Nephron progenitor cell (in vitro differentiated cells): ENCODE results near the gene IFNGR1.

Experiments
- DNase-seq: peaks from one replicate; pipeline ENCODE4 v3.0.0; 2021
- H3K27ac Mint-ChIP-seq: 2 replicates; pipeline ENCODE4 v1.8.0; 2021; ENCODE audit warnings: mild to moderate bottlenecking, moderate library complexity, mixed read lengths
- H3K27me3 Mint-ChIP-seq: 2 replicates; pipeline ENCODE4 v1.8.0; 2021; ENCODE audit warnings: mild to moderate bottlenecking, low read depth, mixed read lengths; ENCODE audit not compliant: poor library complexity
- H3K36me3 Mint-ChIP-seq: 2 replicates; pipeline ENCODE4 v1.8.0; 2021; ENCODE audit warnings: low read depth, mixed read lengths
- H3K4me1 Mint-ChIP-seq: 2 replicates; pipeline ENCODE4 v1.8.0; 2021; ENCODE audit warnings: mixed read lengths
- H3K4me3 Mint-ChIP-seq: 2 replicates; pipeline ENCODE4 v1.8.0; 2021; ENCODE audit warnings: mild to moderate bottlenecking, moderate library complexity, mixed read lengths
- H3K9me3 Mint-ChIP-seq: 2 replicates; pipeline ENCODE4 v1.8.0; 2021; ENCODE audit warnings: mild to moderate bottlenecking, moderate library complexity, mixed read lengths
- TF ChIP-seq, protein P1 (sequence below): fragments of 200-600 bp; sonication (generic); IDR thresholded peaks from 2 replicates; pipeline ENCODE4 v1.5.0; 2021; ENCODE audit warnings: antibody characterized with exemption

IFNGR1 gene

DNA sequence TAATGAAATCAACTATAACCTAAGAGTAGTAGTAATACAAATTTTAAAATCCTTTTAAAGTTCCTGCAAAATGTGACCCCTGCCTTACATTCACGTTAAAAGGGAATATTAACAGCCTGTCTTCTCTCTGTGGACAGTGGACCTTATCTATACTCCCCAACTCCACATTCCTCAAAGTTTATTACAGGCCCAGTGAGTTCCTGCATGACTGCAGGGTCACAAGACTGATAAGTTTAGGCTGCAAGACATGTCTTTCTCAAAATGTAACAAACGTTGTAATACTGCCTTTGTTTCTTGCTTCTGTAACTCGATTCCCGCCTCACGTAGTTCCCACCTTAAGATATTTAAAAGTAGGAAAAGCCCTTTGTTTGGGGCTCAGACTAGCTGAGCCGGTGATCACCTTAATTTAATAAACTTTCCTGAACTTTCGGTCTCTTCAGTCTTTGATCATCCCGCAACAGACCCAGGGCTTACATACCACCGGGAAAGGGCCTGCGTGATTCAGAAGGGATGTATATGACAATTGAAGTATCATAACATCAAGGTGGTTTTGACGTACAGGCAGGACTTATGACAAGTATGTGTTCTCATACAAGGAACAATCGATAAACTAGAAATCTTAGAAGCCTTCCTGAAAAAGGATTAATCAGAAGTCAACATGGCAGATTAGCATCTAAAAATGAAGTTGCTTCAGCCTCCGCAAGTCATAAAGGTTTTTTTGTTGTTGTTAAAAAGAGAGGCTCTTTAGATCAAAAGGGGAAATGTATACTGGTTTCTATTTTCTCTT is 48.7 kb downstream of the IFNGR1 start:
- TF ChIP-seq, protein P1, sequence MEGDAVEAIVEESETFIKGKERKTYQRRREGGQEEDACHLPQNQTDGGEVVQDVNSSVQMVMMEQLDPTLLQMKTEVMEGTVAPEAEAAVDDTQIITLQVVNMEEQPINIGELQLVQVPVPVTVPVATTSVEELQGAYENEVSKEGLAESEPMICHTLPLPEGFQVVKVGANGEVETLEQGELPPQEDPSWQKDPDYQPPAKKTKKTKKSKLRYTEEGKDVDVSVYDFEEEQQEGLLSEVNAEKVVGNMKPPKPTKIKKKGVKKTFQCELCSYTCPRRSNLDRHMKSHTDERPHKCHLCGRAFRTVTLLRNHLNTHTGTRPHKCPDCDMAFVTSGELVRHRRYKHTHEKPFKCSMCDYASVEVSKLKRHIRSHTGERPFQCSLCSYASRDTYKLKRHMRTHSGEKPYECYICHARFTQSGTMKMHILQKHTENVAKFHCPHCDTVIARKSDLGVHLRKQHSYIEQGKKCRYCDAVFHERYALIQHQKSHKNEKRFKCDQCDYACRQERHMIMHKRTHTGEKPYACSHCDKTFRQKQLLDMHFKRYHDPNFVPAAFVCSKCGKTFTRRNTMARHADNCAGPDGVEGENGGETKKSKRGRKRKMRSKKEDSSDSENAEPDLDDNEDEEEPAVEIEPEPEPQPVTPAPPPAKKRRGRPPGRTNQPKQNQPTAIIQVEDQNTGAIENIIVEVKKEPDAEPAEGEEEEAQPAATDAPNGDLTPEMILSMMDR, result no peak
- Mint-ChIP-seq H3K4me3 (no peak overlapping the region), H3K27me3 (peaks cover 11% of the 10 kb centered on the region), H3K27ac (no peak overlapping the region), H3K4me1 (peaks cover 5% of the 10 kb centered on the region), H3K9me3 (peaks cover 16% of the 10 kb centered on the region), H3K36me3 (no peaks in the 10 kb centered on the region)
- DNase-seq, result no peak

DNA sequence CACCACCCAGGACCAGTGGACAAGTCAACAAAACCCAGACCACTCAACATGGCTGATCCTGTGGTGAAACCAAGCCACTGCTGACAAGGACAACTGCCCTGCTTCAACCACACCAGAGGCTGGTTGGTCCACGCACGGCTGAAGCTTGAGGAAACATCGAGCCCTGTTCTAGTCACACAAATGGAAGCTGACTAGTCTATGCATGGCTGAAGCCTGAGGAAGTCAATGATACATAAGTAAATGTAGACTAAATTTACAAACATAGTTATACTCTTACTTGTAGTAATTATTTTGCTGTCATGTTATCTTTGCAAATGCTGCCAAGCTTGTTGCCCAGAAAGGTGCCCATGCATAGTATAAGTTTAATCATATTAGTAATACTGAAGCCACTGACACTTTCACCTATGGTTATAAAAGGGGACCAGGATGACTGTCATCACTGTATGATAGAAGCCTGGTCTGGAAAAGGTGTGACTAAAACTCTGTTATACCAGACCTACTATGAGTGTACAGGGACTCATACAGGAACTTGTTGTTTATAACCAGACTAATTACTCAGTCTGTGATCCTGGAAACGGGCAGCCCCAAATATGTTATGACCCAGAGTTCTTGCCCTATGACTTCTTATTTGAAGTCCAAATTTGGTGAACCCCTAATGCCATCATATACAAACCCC is 51.3 kb downstream of the IFNGR1 start:
- Mint-ChIP-seq H3K27me3 (peaks cover 11% of the 10 kb centered on the region), H3K4me3 (no peak overlapping the region), H3K9me3 (peaks cover 37% of the 10 kb centered on the region), H3K27ac (no peak overlapping the region), H3K4me1 (peaks cover 5% of the 10 kb centered on the region), H3K36me3 (peaks cover 8% of the 10 kb centered on the region)
- TF ChIP-seq, protein P1, result no peak
- DNase-seq, result no peak

DNA sequence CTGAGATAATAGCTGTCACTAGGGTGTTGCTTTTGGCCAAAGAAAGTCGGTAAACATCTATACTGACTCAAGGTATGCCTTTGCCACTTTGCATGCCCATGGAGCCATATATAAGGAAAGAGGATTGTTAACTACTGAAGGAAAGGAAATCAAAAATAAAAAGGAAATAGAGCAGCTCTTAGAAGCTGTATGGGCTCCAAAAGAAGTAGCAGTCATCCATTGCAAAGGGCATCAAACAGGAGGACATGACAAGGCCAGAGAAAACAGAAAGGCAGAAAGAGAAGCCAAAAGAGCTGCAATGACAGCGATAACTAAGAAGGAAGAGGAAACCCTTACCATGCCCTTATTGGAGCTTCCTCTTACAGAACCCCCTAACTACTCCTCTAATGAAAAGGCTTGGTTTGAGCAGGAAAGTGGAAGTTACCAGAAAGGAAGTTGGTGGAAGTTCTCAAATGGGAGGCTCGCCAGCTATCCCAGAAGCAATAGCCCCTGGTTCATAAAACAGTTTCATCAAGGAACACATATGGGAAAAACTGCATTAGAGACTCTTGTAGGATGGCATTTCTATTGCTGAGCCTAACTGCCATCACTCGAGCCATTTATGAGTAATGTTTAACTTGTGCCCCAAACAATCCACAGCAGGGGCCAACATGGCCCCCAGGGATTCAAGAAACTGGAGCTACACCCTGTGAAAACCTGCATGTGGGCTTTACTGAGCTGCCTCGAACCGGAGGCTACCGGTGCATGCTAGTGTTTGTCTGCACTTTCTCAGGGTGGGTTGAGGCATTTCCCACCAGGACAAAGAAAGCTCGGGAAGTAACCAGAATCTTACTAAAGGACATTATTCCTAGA is 52.7 kb downstream of the IFNGR1 start:
- Mint-ChIP-seq H3K9me3 (peaks cover 47% of the 10 kb centered on the region), H3K27ac (no peak overlapping the region), H3K27me3 (peaks cover 12% of the 10 kb centered on the region), H3K4me3 (no peak overlapping the region), H3K36me3 (peaks cover 8% of the 10 kb centered on the region), H3K4me1 (no peaks in the 10 kb centered on the region)
- no peak for DNase-seq
- TF ChIP-seq, protein P1, result no peak

DNA sequence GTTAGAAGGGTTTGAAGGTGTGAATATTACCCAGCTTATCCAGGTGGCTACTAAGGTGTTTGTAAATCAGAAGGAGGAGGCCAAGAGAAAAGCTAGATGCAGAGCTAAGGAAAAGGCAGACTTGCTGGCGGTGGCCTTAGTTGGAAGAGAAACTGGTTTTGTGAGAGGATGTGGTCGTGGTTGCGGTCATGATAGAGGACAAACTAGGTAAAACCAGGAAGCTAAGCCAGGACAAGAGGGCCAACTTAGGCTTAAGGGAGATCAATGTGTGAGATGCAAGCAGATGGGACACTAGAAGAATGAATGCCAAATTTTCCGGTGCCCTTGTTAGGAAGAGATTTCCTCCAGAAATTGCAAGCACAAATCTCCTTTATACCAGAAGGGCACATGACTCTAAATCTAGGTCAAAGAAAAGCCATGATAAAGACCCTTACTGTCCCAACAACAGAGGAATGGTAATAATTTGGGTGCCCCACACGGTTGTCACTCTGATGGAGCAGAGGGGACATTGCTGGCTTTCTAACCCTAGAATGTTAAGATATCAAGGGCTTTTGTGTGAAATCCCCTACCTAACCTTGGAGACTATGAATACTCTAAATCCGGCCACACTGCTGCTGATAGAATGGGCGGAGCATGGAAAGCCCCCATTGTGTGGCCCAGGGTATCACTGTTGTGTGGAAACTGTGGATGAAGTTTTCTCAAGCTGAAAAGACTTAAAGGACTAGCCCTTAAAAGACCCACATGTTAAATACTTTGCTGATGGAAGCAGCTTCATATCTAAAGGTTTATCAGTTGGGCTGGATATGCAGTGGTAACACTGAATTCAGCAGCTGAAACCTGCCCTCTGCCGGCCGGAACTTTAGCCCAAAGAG is 53.6 kb downstream of the IFNGR1 start:
- no peak overlapping the region for H3K27ac Mint-ChIP-seq
- no peak for DNase-seq
- H3K9me3 Mint-ChIP-seq, result peaks cover 53% of the 10 kb centered on the region
- H3K4me1 Mint-ChIP-seq, result no peaks in the 10 kb centered on the region
- TF ChIP-seq, protein P1, result no peak
- no peak overlapping the region for H3K4me3 Mint-ChIP-seq
- peaks cover 8% of the 10 kb centered on the region for H3K36me3 Mint-ChIP-seq
- H3K27me3 Mint-ChIP-seq, result peaks cover 12% of the 10 kb centered on the region

DNA sequence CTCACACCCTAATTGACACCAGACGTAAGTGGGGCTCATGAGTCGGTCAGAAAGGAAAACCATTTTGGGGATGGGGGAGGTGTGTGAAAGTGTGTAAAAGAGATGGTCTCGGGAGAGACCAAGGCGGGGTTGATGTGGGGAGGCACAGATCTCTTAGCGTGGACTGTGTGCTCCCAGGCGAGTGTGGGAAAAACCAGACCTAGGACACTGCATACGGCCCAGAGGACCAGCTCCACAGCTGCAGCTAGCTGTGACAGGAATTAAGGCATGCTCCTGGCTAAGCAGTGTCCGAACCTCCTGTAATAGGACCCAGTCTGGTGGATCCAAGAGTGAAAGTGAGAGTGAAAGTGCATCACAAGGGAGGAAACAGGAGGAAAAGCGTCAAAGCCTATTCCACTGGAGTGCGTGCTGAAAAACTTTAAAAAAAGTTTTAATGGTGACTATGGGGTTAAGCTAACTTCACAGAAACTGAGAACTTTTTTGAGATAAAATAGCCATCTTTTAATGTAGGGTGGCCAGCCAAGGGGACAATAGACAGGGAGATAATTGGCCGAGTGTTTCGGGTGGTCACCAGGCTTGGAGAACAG is 55.4 kb downstream of the IFNGR1 start:
- H3K27me3 Mint-ChIP-seq, result peaks cover 5% of the 10 kb centered on the region
- TF ChIP-seq, protein P1, result no peak
- peaks cover 8% of the 10 kb centered on the region for H3K36me3 Mint-ChIP-seq
- H3K9me3 Mint-ChIP-seq, result peaks cover 56% of the 10 kb centered on the region
- H3K4me3 Mint-ChIP-seq, result no peak overlapping the region
- H3K4me1 Mint-ChIP-seq, result no peaks in the 10 kb centered on the region
- no peak overlapping the region for H3K27ac Mint-ChIP-seq
- no peak for DNase-seq
